ENCODE results near the gene CD55. TPM values are rescaled to one million over a fixed set of nuclear protein-coding genes. Genes with fewer than 3 reads are reported as not detected.

The CD55 gene
- total RNA-seq, 1 experiment from 2014 or later, result 17.3 TPM

GRCh38 chr1:207314816-207315215 is 6.7 kb upstream of the CD55 start:
- H3K79me2 ChIP-seq (ENCODE audit: insufficient read depth, low read length), result no peaks in the 10 kb centered on the region
- no peak overlapping the region for H3K27ac Mint-ChIP-seq
- no peaks in the 10 kb centered on the region for H3K79me1 ChIP-seq (ENCODE audit: insufficient read depth, low read depth, low read length, poor library complexity, severe bottlenecking)
- no peak overlapping the region for H3K14ac ChIP-seq (ENCODE audit: insufficient read depth, low read length)
- H3K4me3 Mint-ChIP-seq, result no peak overlapping the region
- no peak overlapping the region for H3K18ac ChIP-seq (ENCODE audit: insufficient read length, low read depth, low read length)
- DNase-seq, result no peak
- H3K36me3 Mint-ChIP-seq (ENCODE audit: insufficient read depth in 1 of 3, low read depth in 3 of 3), result no peaks in the 10 kb centered on the region
- no peak overlapping the region for H3K27ac ChIP-seq (ENCODE audit: insufficient read length, low read depth, low read length)
- H2AK5ac ChIP-seq (ENCODE audit: insufficient read length, low read length), result no peak overlapping the region
- H4K8ac ChIP-seq (replicated peaks; ENCODE audit: insufficient read length, low read depth, low read length), result no peak overlapping the region
- H2BK5ac ChIP-seq (ENCODE audit: insufficient read length, low read length), result no peak overlapping the region
- H3K27me3 Mint-ChIP-seq (ENCODE audit: low read depth), result no peaks in the 10 kb centered on the region
- no peak overlapping the region for H3K4me2 ChIP-seq (ENCODE audit: insufficient read depth, insufficient read length, low read length)
- H2BK20ac ChIP-seq (ENCODE audit: low read depth, low read length, poor library complexity, severe bottlenecking), result no peak overlapping the region
- no peaks in the 10 kb centered on the region for H4K20me1 ChIP-seq (ENCODE audit: control insufficient read depth, insufficient read depth, insufficient read length)
- H3K9me3 ChIP-seq (ENCODE audit: control insufficient read depth, low read depth, low read length), result no peaks in the 10 kb centered on the region
- no peak overlapping the region for H2BK15ac ChIP-seq (ENCODE audit: low read depth, low read length)
- H3K23me2 ChIP-seq (ENCODE audit: insufficient read length, low read depth, low read length, poor library complexity, severe bottlenecking), result no peaks in the 10 kb centered on the region
- H3K56ac ChIP-seq (ENCODE audit: insufficient read length, low read depth, low read length), result no peak overlapping the region
- no peak overlapping the region for H3T11ph ChIP-seq (ENCODE audit: low read length)
- no peaks in the 10 kb centered on the region; a peak in 1 of 5 replicates for H3K9me3 Mint-ChIP-seq
- no peaks in the 10 kb centered on the region for H3K27me3 ChIP-seq (ENCODE audit: insufficient read depth, low read length)
- H3K4me1 ChIP-seq (ENCODE audit: insufficient read depth, low read length), result no peaks in the 10 kb centered on the region; the same call in 1 of the 2 replicates
- H3K4ac ChIP-seq (ENCODE audit: low read depth, low read length), result no peak overlapping the region
- no peak overlapping the region for H3K9ac ChIP-seq (ENCODE audit: extremely low read depth, insufficient read length, low read length)
- H2BK120ac ChIP-seq (ENCODE audit: low read depth, low read length, poor library complexity, severe bottlenecking), result no peak overlapping the region
- no peak overlapping the region for H4K5ac ChIP-seq (ENCODE audit: insufficient read length, low read depth, low read length)
- H3K4me1 Mint-ChIP-seq, result peaks cover 27 to 28% of the 10 kb centered on the region in 2 experiments
- H4K91ac ChIP-seq (ENCODE audit: insufficient read length, low read depth, low read length), result no peak overlapping the region
- H2BK12ac ChIP-seq (ENCODE audit: insufficient read length, low read depth, low read length), result no peak overlapping the region
- TF ChIP-seq, protein P1, sequence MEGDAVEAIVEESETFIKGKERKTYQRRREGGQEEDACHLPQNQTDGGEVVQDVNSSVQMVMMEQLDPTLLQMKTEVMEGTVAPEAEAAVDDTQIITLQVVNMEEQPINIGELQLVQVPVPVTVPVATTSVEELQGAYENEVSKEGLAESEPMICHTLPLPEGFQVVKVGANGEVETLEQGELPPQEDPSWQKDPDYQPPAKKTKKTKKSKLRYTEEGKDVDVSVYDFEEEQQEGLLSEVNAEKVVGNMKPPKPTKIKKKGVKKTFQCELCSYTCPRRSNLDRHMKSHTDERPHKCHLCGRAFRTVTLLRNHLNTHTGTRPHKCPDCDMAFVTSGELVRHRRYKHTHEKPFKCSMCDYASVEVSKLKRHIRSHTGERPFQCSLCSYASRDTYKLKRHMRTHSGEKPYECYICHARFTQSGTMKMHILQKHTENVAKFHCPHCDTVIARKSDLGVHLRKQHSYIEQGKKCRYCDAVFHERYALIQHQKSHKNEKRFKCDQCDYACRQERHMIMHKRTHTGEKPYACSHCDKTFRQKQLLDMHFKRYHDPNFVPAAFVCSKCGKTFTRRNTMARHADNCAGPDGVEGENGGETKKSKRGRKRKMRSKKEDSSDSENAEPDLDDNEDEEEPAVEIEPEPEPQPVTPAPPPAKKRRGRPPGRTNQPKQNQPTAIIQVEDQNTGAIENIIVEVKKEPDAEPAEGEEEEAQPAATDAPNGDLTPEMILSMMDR (conservative IDR thresholded peaks at IDR 0.05), result no peak
- H3K23ac ChIP-seq (ENCODE audit: insufficient read length, low read depth, low read length), result no peak overlapping the region
- no peak overlapping the region for H2AFZ ChIP-seq (ENCODE audit: low read length)
